ENCODE data around the gene FUNDC1. TPM values are rescaled to one million over a fixed set of nuclear protein-coding genes. Genes with fewer than 3 reads are reported as not detected.

The FUNDC1 gene
- total RNA-seq, 1 donor from 2014 or later, result 19.7 TPM

DNA sequence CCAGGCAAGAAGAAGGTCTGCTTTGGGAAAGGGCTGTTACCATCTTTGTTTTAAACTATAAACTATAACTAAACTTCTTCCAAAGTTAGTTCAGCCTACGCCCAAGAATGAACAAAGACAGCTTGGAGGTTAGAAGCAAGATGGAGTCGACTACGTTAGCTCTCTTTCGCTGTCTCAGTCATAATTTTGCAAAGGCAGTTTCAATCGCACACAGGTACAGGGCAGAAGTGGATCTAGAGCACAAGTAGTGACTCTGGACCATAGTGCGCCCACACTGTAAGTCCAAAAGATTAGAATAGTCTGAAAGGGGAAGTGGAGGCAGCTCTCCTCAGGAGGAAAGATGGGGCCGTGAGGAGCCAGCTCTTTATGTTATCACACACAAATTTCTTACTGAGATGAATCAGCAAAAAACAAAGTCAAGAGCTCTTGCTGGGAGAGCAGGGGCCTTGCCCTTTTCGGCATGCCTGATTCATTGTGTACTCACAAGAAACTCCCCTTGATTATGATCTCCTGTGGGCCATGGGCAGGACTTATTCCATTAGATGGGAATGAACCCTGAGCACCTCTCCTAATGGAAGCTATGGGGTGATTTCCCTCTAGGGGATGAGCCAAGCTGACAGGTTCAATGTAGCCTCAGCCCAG lies 58.6 kb downstream of the FUNDC1 start:
- no peaks in the 10 kb centered on the region for H3K27me3 Mint-ChIP-seq
- H3K27ac Mint-ChIP-seq, result no peak overlapping the region
- no peak overlapping the region for H3K4me3 Mint-ChIP-seq (ENCODE audit: low read depth)
- TF ChIP-seq, protein P1, sequence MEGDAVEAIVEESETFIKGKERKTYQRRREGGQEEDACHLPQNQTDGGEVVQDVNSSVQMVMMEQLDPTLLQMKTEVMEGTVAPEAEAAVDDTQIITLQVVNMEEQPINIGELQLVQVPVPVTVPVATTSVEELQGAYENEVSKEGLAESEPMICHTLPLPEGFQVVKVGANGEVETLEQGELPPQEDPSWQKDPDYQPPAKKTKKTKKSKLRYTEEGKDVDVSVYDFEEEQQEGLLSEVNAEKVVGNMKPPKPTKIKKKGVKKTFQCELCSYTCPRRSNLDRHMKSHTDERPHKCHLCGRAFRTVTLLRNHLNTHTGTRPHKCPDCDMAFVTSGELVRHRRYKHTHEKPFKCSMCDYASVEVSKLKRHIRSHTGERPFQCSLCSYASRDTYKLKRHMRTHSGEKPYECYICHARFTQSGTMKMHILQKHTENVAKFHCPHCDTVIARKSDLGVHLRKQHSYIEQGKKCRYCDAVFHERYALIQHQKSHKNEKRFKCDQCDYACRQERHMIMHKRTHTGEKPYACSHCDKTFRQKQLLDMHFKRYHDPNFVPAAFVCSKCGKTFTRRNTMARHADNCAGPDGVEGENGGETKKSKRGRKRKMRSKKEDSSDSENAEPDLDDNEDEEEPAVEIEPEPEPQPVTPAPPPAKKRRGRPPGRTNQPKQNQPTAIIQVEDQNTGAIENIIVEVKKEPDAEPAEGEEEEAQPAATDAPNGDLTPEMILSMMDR (IDR thresholded peaks at IDR 0.05; ENCODE audit: unreplicated experiment), result no peak
- H3K36me3 Mint-ChIP-seq (ENCODE audit: insufficient read depth), result no peaks in the 10 kb centered on the region
- H3K4me1 Mint-ChIP-seq (ENCODE audit: low read depth), result peaks cover 9% of the 10 kb centered on the region
- no peak for DNase-seq (ENCODE audit: low spot score, unreplicated experiment)
- H3K9me3 Mint-ChIP-seq (ENCODE audit: low read depth), result peaks cover 30% of the 10 kb centered on the region

GRCh38 chrX:44482575-44482974 lies 60.1 kb downstream of the FUNDC1 start:
- Mint-ChIP-seq H3K36me3 (ENCODE audit: insufficient read depth) (no peaks in the 10 kb centered on the region), H3K4me1 (ENCODE audit: low read depth) (peaks cover 9% of the 10 kb centered on the region), H3K27me3 (no peaks in the 10 kb centered on the region), H3K27ac (no peak overlapping the region), H3K9me3 (ENCODE audit: low read depth) (peaks cover 26% of the 10 kb centered on the region), H3K4me3 (ENCODE audit: low read depth) (no peak overlapping the region)
- TF ChIP-seq, protein P1 (IDR thresholded peaks at IDR 0.05; ENCODE audit: unreplicated experiment), result no peak
- no peak for DNase-seq (ENCODE audit: low spot score, unreplicated experiment)

- Mint-ChIP-seq H3K4me1 (ENCODE audit: low read depth) (peaks cover 9% of the 10 kb centered on the region), H3K9me3 (ENCODE audit: low read depth) (peaks cover 26% of the 10 kb centered on the region), H3K27ac (peak overlapping the region; percentile 60), H3K36me3 (ENCODE audit: insufficient read depth) (no peaks in the 10 kb centered on the region), H3K4me3 (ENCODE audit: low read depth) (no peak overlapping the region), H3K27me3 (no peaks in the 10 kb centered on the region)
- DNase-seq (ENCODE audit: low spot score, unreplicated experiment), result no peak
- TF ChIP-seq, protein P1 (IDR thresholded peaks at IDR 0.05; ENCODE audit: unreplicated experiment), result no peak
Observed at GRCh38 chrX:44480591-44480990, 62.1 kb downstream of the FUNDC1 start.

- DNase-seq (ENCODE audit: low spot score, unreplicated experiment), result no peak
- H3K27me3 Mint-ChIP-seq, result no peaks in the 10 kb centered on the region
- H3K4me1 Mint-ChIP-seq (ENCODE audit: low read depth), result no peaks in the 10 kb centered on the region
- H3K36me3 Mint-ChIP-seq (ENCODE audit: insufficient read depth), result no peaks in the 10 kb centered on the region
- TF ChIP-seq, protein P1 (IDR thresholded peaks at IDR 0.05; ENCODE audit: unreplicated experiment), result no peak
- no peak overlapping the region for H3K27ac Mint-ChIP-seq
- no peak overlapping the region for H3K4me3 Mint-ChIP-seq (ENCODE audit: low read depth)
- H3K9me3 Mint-ChIP-seq (ENCODE audit: low read depth), result peaks cover 16% of the 10 kb centered on the region
Observed at GRCh38 chrX:44474410-44474809, 68.2 kb downstream of the FUNDC1 start.

Other genes starting within 250 kb of the FUNDC1 start
- 1.4 and 1.8 TPM in 2 replicates for gene EFHC2, start 199.2 kb downstream of the FUNDC1 start, total RNA-seq